NK-92 (cell line): ENCODE data around the gene ENTPD8.
"Not testable (repeated sequence)": the region's sequence is repeated elsewhere in the genome, so short reads cannot be mapped to it uniquely, and the experiment has no call there.

Source experiments
- DNase-seq: peaks from one replicate; lab custom pipeline; 2025; ENCODE audit not compliant: unreplicated experiment; lab: John Stamatoyannopoulos, UW

ENTPD8 gene

DNA sequence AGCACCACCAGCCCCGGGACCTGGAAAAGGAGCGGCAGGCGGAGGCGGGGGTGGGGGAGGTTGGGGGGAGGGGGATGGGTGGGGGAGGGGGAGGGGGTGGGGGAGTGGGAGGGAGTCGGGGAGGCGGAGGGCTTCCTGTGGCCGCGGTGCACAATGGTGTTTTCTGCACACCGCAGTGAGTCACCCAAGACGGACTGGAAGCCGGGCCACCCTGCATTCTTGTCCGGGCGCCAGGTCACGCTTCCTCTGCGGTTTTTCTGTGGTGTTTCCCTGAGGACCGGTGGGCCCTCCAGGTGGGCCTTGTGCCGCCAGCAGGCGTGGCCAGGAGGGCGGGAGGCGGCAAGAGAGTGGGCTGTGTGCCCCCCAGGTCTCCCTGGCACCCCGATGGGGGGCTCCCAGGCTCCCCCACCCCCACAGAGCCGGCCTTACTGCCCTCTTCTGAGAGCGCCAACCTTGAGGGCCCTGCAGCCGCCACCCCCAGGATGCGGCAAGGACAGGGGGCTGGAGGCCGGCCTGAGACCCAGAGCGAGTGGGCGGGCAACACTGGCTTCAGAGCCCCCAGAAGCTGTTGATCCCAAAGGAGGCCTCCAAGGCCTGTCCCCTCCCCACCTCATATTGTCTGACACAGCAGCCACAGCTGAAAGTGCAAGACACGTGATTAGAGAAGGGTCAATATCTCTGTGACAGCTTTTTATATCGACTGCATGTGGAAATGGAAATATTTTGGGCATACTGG is 29.3 kb downstream of the ENTPD8 start:
- no peak for DNase-seq

DNA sequence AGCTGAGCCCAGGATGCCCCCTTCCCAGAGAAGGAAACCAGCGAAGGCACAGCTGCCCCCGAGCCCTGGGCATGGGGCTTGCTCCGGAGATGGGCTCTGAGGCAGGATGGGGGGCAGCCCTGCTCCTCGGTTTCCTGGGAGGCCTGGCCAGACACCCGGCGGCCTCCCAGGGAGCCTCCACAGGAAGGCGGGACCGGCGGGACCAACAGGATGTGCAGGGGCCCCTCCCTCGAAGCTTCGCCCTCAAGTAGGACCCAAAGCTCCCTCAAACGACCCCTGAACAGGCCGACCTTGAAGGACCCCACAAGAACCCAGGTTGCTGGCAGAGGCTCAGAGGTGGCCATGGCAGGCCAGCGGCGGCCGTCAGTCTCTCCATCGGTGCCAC is 29.9 kb downstream of the ENTPD8 start:
- DNase-seq = no peak

DNA sequence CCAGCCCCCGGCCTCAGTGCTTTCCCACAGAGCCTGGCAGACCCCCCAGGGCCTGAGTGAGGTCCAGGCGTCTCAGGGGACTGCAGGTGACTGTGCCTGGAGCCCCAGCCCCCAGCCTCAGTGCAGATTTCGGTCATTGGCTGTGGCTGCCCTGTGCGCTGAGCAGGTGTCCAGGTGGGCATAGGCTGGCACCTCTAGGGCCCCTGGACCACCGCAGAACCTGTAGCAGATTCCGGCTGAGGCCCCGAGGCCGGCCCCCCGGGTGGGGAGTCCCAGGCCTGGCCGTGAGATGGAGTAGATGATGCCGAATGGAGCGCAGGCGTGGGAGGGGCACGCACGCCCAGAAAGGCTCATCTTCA is 30.3 kb downstream of the ENTPD8 start:
- DNase-seq = no peak

- not testable (repeated sequence) for DNase-seq
Measured at GRCh38 chr9:137410236-137410890, 30.8 kb downstream of the ENTPD8 start.

GRCh38 chr9:137409515-137409914 is 31.6 kb downstream of the ENTPD8 start:
- DNase-seq = no peak

DNA sequence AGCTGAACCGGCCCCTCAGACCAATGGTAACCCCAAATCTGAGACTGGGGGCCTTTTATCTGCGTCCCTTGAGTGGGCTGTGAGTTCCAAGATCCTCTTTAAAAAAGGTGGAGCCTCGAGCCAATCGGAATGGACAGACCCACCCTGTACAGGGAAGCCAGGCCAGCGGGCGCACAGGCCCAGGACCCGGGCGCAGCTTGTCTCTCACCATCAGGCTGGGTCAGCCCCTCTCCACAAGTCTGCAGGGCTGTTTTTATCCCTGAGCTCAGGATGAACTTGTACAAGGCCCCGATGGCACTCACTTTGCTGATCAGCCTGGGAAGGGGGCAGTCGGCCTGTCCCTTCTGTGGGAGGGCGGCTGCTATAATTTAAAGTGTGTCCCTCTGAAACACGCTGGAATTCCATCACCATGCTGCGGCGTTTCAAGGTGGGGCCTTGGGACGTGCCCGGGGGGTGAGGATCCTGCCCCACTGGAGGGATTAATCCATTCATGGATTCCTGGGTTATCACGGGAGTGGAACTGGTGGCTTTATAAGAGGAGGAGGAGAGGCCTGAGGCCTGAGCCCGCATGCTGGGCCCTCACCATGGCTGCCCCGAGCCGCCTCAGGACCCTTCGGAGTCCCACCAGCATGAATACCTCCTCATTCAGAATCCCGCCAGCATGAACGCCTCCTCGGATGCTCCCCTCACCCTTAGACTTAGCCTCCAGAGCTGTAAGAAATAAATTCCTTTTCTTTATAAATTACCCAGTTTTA is 32.3 kb downstream of the ENTPD8 start:
- DNase-seq = no peak

- no peak for DNase-seq
Measured at GRCh38 chr9:137407590-137408300, 33.4 kb downstream of the ENTPD8 start.

GRCh38 chr9:137406876-137407589 is 34.1 kb downstream of the ENTPD8 start:
- no peak for DNase-seq

DNA sequence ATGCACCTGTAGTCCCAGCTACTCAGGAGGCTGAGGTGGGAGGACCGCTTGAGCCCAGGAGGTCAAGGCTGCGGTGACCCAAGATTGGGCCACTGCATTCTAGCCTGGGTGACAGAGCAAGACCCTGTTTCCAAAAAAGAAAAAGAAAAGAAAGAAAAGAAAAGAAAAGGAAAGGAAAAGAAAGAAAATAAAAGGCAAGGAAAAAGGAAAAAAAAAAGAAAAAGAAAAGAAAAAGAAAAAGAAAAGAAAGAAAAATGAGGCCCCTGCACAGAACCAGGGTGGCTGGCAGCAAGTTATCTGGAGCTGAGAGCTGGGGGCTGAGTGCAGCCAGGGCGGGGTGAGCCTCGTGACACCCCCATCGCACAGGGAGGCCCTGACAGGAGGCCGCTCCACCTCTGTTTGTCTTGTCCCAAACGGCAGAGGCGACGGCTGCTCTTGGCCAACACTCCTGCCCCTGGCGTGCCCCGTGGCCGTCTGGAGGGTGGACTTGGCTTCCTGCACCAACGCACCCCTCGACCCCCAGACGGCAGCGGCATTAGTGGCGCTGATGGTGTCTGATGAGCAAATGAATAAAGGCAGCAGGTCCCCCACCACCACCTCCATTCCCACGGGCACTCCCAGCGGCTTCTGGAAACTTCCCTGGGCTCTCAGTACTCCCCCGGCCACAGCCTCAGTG is 34.9 kb downstream of the ENTPD8 start:
- no peak for DNase-seq

DNA sequence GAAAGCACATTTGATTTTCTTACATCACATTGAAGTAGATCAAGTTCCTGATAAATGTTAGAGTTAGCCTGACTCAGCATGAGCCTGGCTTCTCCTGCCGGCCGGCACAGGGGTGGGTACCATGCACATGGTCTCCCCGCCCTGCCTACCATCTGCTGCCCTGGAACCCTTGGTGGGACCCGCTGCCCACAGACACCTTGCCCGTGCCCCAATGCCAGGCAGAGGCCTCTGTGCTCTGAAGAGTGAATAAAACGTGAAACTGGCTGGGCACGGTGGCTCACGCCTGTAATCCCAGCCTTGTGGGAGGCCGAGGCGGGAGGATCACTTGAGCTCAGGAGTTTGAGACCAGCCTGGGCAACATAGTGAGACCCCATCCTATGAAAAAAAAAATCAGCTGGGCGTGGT is 35.5 kb downstream of the ENTPD8 start:
- no peak for DNase-seq

DNA sequence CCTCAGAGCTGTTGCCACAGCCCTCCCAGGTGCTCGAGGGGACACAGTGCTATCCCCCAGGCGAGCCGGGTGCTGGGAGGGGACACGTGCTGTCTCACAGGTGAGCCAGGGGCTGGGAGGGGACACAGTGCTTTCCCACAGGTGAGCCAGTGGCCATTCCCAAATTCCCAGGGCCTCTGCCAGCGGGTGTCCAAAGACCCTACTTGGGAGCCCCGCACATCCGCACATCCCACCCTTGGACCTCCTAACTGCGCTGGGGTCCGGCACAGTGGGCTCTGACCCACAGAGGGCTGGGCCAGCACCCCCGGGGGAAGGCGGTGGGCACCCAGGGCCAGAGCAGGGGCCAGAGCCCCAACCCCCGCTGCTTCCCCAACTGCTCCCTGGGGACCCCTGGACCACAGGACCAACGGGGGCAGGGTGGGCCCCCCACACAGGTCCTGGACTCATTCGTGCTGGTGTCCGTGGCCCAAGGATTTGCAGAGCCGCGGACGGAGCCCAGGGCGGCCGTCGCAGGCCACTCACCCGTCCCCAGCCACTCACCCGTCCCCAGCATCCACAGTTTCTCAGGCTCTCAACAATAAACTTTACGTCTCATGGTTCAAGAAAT is 36.1 kb downstream of the ENTPD8 start:
- DNase-seq = no peak

- no peak for DNase-seq
Measured at GRCh38 chr9:137403269-137403668, 37.9 kb downstream of the ENTPD8 start.

DNA sequence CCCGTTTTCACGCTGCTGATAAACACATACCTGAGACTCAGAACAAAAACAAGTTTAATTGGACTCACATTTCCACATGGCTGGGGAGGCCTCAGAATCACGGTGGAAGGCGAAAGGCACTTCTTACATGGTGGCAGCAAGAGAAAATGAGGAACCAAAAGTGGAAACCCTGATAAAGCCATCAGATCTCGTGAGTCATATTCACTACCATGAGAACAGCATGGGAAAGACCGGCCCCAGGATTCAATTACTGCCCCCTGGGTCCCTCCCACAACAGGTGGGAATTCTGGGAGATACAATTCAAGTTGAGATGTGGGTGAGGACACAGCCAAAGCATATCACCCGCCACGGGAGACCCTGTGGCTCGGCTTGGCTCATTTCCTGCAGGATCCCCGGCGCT is 38.4 kb downstream of the ENTPD8 start:
- DNase-seq = no peak

- no peak for DNase-seq
Measured at GRCh38 chr9:137398561-137399468, 42.3 kb downstream of the ENTPD8 start.

- DNase-seq = no peak
Measured at GRCh38 chr9:137397675-137398423, 43.3 kb downstream of the ENTPD8 start.

GRCh38 chr9:137396634-137397367 is 44.4 kb downstream of the ENTPD8 start:
- no peak for DNase-seq

- DNase-seq = no peak
Measured at GRCh38 chr9:137396227-137396626, 44.9 kb downstream of the ENTPD8 start.

DNA sequence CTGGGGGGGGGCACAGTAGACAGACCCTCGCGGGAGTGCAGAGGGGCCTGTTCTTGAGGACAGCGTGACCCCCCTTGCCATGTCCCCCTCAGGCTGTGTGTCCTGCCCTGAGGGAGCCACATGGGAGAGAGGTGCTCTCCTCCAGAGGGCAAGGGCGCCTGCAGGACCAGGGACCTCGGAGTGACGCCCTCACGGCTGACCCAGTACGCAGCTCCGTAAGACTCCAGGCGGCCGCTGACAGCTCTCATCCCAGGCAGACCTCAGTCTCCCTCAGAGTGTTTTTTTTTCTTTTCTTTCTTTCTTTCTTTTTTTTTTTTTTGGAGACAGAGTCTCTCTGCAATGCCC is 45.5 kb downstream of the ENTPD8 start:
- DNase-seq = no peak
